Sigmoid colon (tissue), 7 donors: ENCODE measurements around the gene DPYSL3. TPM values are rescaled to one million over a fixed set of nuclear protein-coding genes. Genes with fewer than 3 reads are reported as not detected.

ENCODE experiments used
- DNase-seq: peaks from one replicate; pipeline ENCODE4 v3.0.0-alpha.2; 2019
- H3K27ac ChIP-seq, 4 donors: fragments of 200-600 bp; sonication (generic); one replicate each; pipeline ENCODE4 v1.5.1; 2016 to 2019; ENCODE audit warnings: mild to moderate bottlenecking in 1 of 4
- H3K27me3 ChIP-seq, 3 donors: fragments of 200-600 bp; sonication (generic); one replicate each; pipeline ENCODE4 v1.5.1; 2019; ENCODE audit warnings: mild to moderate bottlenecking in 1 of 3
- H3K36me3 ChIP-seq, 4 donors: fragments of 200-600 bp; sonication (generic); one replicate each; pipeline ENCODE4 v1.5.1; 2016 to 2019
- H3K4me1 ChIP-seq, 4 donors: fragments of 200-600 bp; sonication (generic); one replicate each; pipeline ENCODE4 v1.5.1; 2017 to 2019
- H3K4me3 ChIP-seq, 4 donors: fragments of 200-600 bp; sonication (generic); one replicate each; pipeline ENCODE4 v1.5.1; 2017 to 2019; ENCODE audit warnings: mild to moderate bottlenecking in 2 of 4, moderate library complexity in 1 of 4
- H3K9me3 ChIP-seq, 4 donors: fragments of 200-600 bp in 3 of 4; sonication (generic) in 3 of 4; one replicate each; pipeline versions ENCODE4 v1.5.1 to v1.6.1; 2013 to 2019
- EP300 ChIP-seq, 4 donors: sonication (generic); formaldehyde crosslinking; IDR thresholded peaks; one replicate each; pipeline ENCODE4 v1.6.1; 2017; ENCODE audit warnings: antibody characterized with exemption in 4 of 4
- POLR2A ChIP-seq, 2 donors: fragments of 450-650 bp; IDR thresholded peaks; one replicate each; pipeline ENCODE4 v1.6.1; 2016; ENCODE audit warnings: antibody characterized with exemption in 2 of 2, mild to moderate bottlenecking in 2 of 2, moderate library complexity in 2 of 2
- POLR2AphosphoS5 ChIP-seq, 4 donors: sonication (generic); formaldehyde crosslinking; IDR thresholded peaks; one replicate each; pipeline ENCODE4 v1.6.1; 2017; ENCODE audit warnings: antibody characterized with exemption in 4 of 4
- WGBS, 2 donors: extraction: QIAGEN DNeasy Blood & Tissue Kit; methylation state at CpG; one replicate each; pipeline ENCODE4 v1.1.7; 2013; 5-methylcytosine and 5-hydroxymethylcytosine counted together
- intact Hi-C: fragments of 100-400 bp; cut with DNase I; formaldehyde crosslinking; loops from one replicate; pipeline ENCODE4 v1.15.1; 2023
- polyA plus RNA-seq, 3 donors: library from polyadenylated mRNA; stranded (reverse); fragments of 200-250 nt; gene quantifications; one replicate each; pipeline ENCODE4 v1.2.3, GENCODE V29; 2013
- total RNA-seq, 4 donors: library from RNA; depleted of rRNA; stranded (reverse); fragments of >200 nt; gene quantifications; one replicate each; pipeline ENCODE4 v1.1.0, GENCODE V29; 2016
- TF ChIP-seq, protein P1 (sequence below), 4 experiments: fragments of 450-650 bp in 3 of 4; fragments of 200-600 bp in 1 of 4; IDR thresholded peaks; one replicate each; pipeline ENCODE4 v1.5.1; 2016 to 2019; ENCODE audit warnings: antibody characterized with exemption in 4 of 4, mild to moderate bottlenecking in 3 of 4, moderate library complexity in 2 of 4
- donor health status: healthy with polysubstance abuse.
- donor health status: Bipolar disorder and iron deficiency.
- donor health status: healthy.

DPYSL3 gene
- total and polyA plus RNA-seq, 7 donors = 4.2 to 343 (median 149) TPM

DNA sequence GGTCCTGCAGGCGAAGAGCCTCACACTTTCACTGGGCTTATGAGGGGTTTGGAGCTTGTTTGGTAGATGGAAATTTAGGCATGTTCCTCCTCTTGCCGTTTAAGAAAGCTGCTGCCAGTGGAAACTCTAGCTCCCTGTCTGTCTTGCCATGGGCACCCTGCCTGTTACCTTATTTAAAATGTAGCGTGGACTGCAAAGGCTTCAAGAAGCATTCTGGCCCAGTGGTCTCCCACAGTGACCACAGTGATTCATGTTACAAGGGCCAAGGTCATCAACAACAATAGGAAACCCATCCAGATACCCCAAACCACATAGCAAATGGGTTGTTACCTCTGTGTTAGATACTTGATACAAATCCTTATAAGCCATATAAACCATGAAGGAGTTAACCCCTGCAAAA, 96.6 kb downstream of the DPYSL3 start:
- Histone ChIP-seq H3K27ac (peak overlapping the region; percentile 37 to 94 (median 89)), H3K9me3 (no peaks in the 10 kb centered on the region), H3K4me1 (peaks cover 0 to 98% (median 85%) of the 10 kb centered on the region in 4 donors), H3K36me3 (peaks cover 4 to 59% (median 18%) of the 10 kb centered on the region in 4 donors), H3K27me3 (no peaks in the 10 kb centered on the region), H3K4me3 (no peak overlapping the region)
- intact Hi-C loops = no loop called here
- DNase-seq = no peak
- 87 to 94% methylated on average over 3 of the region's 3 CpGs for WGBS, 2 donors
- TF ChIP-seq POLR2AphosphoS5 (IDR thresholded peaks at IDR 0.05) (no peak), POLR2A (IDR thresholded peaks at IDR 0.05) (no peak), EP300 (IDR thresholded peaks at IDR 0.05) (no peak)
- TF ChIP-seq, protein P1, sequence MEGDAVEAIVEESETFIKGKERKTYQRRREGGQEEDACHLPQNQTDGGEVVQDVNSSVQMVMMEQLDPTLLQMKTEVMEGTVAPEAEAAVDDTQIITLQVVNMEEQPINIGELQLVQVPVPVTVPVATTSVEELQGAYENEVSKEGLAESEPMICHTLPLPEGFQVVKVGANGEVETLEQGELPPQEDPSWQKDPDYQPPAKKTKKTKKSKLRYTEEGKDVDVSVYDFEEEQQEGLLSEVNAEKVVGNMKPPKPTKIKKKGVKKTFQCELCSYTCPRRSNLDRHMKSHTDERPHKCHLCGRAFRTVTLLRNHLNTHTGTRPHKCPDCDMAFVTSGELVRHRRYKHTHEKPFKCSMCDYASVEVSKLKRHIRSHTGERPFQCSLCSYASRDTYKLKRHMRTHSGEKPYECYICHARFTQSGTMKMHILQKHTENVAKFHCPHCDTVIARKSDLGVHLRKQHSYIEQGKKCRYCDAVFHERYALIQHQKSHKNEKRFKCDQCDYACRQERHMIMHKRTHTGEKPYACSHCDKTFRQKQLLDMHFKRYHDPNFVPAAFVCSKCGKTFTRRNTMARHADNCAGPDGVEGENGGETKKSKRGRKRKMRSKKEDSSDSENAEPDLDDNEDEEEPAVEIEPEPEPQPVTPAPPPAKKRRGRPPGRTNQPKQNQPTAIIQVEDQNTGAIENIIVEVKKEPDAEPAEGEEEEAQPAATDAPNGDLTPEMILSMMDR (IDR thresholded peaks at IDR 0.05) = no peak

DNA sequence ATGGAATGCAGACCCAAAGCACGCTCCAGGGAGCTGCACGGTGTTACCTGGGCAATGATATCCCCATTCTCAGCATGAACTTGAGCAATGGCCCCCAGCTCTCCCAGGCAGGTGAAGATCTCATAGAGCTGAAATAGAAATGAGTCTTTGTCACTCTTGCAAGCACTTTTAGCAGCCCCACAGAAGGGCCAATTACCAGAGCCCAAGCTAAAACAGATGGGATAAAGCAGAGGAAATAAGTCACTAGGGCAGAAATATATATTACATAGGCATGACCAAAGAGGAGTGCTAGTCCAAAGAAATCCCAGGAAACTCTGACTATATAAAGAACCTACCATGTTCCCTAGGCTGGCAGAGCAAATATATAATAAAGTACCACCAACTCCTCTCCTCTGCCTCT, 97.3 kb downstream of the DPYSL3 start:
- H3K4me3 ChIP-seq = no peak overlapping the region
- intact Hi-C loops = no loop called here
- H3K9me3 ChIP-seq = no peaks in the 10 kb centered on the region
- 89 to 91% methylated on average over 2 of the region's 2 CpGs for WGBS, 2 donors
- H3K4me1 ChIP-seq = peaks cover 0 to 98% (median 82%) of the 10 kb centered on the region in 4 donors
- TF ChIP-seq EP300 (IDR thresholded peaks at IDR 0.05) = no peak
- no peak for TF ChIP-seq POLR2A (IDR thresholded peaks at IDR 0.05)
- TF ChIP-seq POLR2AphosphoS5 (IDR thresholded peaks at IDR 0.05) = no peak
- TF ChIP-seq, protein P1 (IDR thresholded peaks at IDR 0.05) = no peak
- H3K27me3 ChIP-seq = no peaks in the 10 kb centered on the region
- H3K27ac ChIP-seq = peak overlapping the region; percentile 70 to 94 (median 89)
- H3K36me3 ChIP-seq = peaks cover 7 to 66% (median 16%) of the 10 kb centered on the region in 4 donors
- no peak for DNase-seq

DNA sequence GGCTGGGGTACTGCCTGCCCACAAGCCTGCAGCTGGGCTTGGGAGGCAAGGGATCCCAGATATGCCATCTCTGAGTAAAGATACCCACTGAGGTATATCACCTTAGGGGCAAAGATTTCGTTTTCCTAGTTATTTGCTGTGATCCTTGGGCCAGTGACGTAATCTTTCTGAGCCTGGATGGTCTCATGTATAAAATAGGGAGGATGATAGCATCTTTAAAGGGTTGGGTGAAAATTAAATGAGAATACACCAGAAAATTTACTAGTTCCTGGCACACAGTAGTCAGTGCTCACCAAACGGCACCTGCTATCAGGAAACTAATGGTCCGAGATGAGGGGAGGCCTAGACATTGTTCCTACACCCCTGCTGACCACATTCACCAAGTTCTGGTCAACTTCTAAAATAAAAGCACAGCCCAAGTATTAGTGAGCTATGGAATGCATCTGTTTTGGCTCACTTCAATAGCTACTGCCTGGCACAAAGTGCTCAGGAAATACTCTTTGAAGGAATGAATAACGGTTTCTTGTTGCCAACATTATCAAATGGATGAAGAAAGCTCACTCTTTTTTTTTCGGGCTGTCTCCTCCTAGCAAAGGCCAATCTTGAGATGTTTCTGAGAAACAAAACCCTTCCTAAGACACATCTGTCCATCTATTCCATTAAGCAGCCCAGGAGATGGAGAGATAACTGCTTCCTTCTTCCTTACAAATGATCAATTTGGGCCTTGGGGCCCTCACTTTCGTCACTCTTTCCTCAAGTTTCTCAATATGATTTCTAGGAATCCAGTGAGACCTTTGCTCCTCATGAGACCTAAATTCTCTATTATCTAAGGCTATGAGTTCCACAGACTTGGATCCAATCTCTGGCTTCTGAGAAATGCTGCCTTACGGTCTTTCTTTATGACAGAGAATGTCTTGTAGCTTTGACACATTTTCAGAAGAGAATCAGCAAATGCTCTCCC, 98.2 kb downstream of the DPYSL3 start:
- intact Hi-C loops = no loop called here
- no peaks in the 10 kb centered on the region for H3K9me3 ChIP-seq
- H3K4me3 ChIP-seq = no peak overlapping the region
- H3K27me3 ChIP-seq = no peaks in the 10 kb centered on the region
- peaks cover 0 to 98% (median 82%) of the 10 kb centered on the region in 4 donors for H3K4me1 ChIP-seq
- DNase-seq = no peak
- H3K36me3 ChIP-seq = peaks cover 7 to 74% (median 16%) of the 10 kb centered on the region in 4 donors
- TF ChIP-seq, protein P1 (IDR thresholded peaks at IDR 0.05) = no peak
- peak in 2 of 4 donors; percentile 21 to 54 for TF ChIP-seq POLR2AphosphoS5 (IDR thresholded peaks at IDR 0.05)
- TF ChIP-seq POLR2A (IDR thresholded peaks at IDR 0.05) = no peak
- TF ChIP-seq EP300 (IDR thresholded peaks at IDR 0.05) = no peak
- 74 to 89% methylated on average over 8 of the region's 8 CpGs for WGBS, 2 donors
- H3K27ac ChIP-seq = peak overlapping the region; percentile 70 to 94 (median 89)

DNA sequence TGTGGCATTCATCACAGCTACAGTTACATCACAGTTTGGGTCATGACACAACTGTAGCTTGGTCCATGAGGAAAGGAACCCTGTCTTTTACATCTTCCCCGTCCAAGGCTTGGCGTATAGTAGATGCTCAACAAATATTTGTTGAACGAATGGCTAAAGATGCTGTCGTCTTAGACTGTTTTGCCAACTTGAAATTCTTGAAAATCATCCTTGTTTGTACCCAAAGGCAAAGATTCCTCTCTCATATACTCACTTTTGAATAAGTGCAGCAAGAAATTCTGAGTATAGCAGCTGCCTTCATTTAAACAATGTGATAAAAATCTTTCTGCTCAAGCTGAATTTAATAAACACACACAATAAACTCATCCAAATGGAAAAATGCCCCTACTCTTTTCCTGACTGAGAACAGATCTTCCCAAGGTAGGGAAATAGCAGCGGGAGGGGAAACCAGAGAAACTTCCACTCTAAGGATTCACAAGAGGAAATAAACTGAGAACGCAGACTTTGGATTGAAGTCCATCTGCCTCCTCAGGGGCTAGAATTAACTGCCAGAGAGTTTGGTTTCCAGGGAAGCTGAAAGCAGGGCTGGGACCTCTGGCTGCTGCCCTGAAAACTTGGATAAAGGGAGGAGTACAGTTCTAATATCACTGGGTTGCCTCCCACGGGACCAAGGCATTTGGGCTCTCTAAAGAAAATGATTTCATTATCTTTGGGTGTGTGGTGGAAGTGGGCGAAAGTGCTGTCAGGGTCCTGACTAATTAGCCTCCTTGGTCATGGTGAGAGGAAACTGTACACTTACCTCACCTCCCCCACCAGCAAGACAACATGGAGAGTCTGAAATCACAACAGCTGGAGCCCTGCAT, 99.1 kb downstream of the DPYSL3 start:
- intact Hi-C loops = no loop called here
- peak overlapping the region; percentile 70 to 94 (median 89) for H3K27ac ChIP-seq
- no peaks in the 10 kb centered on the region for H3K27me3 ChIP-seq
- H3K36me3 ChIP-seq = peaks cover 7 to 75% (median 15%) of the 10 kb centered on the region in 4 donors
- peaks cover 0 to 98% (median 82%) of the 10 kb centered on the region in 4 donors for H3K4me1 ChIP-seq
- H3K9me3 ChIP-seq = no peaks in the 10 kb centered on the region
- TF ChIP-seq EP300 (IDR thresholded peaks at IDR 0.05) = no peak
- TF ChIP-seq POLR2AphosphoS5 (IDR thresholded peaks at IDR 0.05) = peak in 1 of 4 donors; percentile 19
- TF ChIP-seq, protein P1 (IDR thresholded peaks at IDR 0.05) = no peak
- TF ChIP-seq POLR2A (IDR thresholded peaks at IDR 0.05) = no peak
- no peak overlapping the region for H3K4me3 ChIP-seq
- no peak for DNase-seq
- WGBS, 2 donors = 65 to 77% methylated on average over 8 of the region's 8 CpGs
